ENCODE measurements around the gene CGRRF1.

DNA sequence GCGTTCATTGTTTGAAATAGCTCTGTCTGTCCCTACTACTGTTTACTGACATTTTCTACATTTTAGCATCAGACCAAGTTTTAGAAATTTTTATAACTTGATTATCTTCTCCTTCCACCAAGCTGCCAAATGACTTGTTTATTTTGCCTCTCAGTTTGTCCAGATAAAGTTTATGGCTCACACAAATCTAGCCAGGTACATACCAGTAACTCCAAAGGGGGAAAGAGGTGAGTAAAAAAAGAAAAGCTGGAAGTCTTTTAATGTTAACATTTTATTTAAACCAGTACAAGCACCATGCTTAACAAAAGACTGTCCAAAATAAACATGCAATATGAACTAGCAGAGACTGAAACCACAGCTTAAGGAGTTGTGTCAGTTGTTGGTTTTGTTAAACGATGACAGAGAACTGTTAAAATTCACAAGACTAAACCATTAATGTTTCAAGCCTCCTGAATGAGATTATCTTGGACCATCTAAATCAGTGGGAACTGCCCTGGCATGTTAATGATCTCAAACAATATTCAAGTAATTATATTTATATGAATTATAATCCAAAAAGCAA is 35.4 kb upstream of the CGRRF1 start:
- TF ChIP-seq, protein P1, sequence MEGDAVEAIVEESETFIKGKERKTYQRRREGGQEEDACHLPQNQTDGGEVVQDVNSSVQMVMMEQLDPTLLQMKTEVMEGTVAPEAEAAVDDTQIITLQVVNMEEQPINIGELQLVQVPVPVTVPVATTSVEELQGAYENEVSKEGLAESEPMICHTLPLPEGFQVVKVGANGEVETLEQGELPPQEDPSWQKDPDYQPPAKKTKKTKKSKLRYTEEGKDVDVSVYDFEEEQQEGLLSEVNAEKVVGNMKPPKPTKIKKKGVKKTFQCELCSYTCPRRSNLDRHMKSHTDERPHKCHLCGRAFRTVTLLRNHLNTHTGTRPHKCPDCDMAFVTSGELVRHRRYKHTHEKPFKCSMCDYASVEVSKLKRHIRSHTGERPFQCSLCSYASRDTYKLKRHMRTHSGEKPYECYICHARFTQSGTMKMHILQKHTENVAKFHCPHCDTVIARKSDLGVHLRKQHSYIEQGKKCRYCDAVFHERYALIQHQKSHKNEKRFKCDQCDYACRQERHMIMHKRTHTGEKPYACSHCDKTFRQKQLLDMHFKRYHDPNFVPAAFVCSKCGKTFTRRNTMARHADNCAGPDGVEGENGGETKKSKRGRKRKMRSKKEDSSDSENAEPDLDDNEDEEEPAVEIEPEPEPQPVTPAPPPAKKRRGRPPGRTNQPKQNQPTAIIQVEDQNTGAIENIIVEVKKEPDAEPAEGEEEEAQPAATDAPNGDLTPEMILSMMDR (IDR thresholded peaks at IDR 0.05; ENCODE audit: insufficient read depth, low read length, poor library complexity, severe bottlenecking) = no peak
- TF ChIP-seq EZH2phosphoT487 (conservative IDR thresholded peaks at IDR 0.05; ENCODE audit: low read length) = no peak
